Activated T-cell treated with anti-CD3 and anti-CD28 coated beads for 1 hour (primary cell): ENCODE measurements around the gene WWOX.
"Not testable (repeated sequence)": the region's sequence is repeated elsewhere in the genome, so short reads cannot be mapped to it uniquely, and the experiment has no call there.

ENCODE experiments used
- DNase-seq: peaks from one replicate; pipeline ENCODE4 v3.0.0-alpha.2; 2020; ENCODE audit warnings: low read depth

Gene WWOX

GRCh38 chr16:79021991-79022630 lies 922.7 kb downstream of the WWOX start:
- no peak for DNase-seq

- DNase-seq: no peak
These were observed 926.7 kb downstream of the WWOX start for GRCh38 chr16:79026117-79026516.

- DNase-seq: no peak
These were observed 937.1 kb downstream of the WWOX start for GRCh38 chr16:79036541-79036940.

GRCh38 chr16:79037521-79038373 lies 938.3 kb downstream of the WWOX start:
- DNase-seq: no peak

DNA sequence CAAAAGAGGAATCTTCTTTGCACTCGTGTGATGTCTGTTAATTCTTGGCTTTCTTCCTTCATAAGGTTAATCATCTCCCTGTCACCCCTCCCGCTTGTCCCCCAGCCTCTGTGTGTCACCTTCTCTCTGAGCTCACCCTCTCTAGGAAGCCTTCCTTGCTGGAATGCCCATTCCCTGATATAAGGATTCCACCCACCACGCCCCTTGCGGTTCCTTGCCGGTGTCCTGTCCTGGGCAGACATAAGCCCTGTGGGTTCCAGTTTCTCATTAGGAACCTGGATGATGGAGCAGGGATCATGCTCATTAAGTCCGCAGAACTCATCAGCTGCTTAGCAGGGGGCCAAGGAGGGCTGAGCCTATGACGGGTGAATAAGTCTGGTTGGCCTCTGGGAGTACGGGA lies 941.8 kb downstream of the WWOX start:
- DNase-seq: no peak

- DNase-seq: no peak
These were observed 942.7 kb downstream of the WWOX start for GRCh38 chr16:79042141-79042540.

- DNase-seq: no peak
These were observed 943.4 kb downstream of the WWOX start for GRCh38 chr16:79042886-79043285.

GRCh38 chr16:79045191-79045590 lies 945.7 kb downstream of the WWOX start:
- no peak for DNase-seq

DNA sequence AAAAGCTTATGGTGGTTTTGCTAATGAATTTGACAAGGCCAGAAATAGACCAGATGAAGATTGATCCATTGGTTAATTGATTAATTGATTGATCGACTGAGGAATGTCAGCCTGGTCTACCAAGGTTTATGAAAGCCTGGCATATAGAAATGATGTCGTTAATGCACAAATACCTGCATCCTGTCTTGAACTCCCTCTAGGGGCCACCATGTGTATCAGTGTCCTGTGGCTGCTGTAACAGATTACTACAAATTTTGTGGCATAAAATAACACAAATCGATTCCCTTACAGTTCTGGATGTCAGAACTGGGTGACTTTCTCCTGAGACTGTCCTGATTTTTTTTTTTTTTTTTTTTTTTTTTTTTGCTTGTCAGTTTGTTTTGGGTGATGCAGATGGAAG lies 947.9 kb downstream of the WWOX start:
- DNase-seq: no peak

DNA sequence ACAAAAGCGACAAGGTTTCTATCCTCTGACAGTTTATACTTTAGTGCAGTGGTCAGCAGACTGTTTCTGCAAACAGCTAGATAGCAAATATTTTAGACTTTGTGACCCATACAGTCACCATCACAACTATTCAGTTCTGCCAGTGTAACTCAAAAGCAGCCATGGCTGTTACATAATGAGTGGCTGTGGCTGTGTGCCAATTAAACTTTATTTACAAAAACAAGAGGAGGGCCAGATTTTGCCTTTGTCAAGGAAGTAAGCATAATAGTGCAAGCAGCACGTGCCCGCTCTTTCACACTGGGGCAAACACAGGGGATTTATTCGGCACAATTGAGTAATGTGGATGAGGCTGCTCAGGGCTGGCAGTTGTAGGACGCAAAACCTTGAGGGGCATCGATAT lies 949.6 kb downstream of the WWOX start:
- no peak for DNase-seq

GRCh38 chr16:79050063-79050462 lies 950.6 kb downstream of the WWOX start:
- no peak for DNase-seq

DNA sequence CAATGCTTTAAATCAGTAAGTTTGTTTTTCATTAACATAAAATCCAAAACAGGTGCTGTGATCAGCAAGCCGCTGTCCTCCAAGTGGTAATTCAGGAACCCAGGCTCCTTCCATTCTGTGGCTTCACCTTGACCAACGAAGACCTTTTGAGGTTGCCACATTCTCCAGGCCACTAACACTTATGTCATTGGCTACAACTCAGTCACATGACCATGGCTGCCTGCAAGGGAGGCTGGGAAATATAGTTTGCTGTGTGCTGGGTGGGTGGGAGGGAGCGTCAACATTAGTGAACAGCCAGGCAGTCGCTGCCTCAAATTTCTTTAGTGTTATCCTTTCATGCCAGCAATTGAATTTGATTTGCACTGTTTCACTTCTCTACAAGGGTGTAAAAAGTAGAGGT lies 951.9 kb downstream of the WWOX start:
- DNase-seq: no peak

- not testable (repeated sequence) for DNase-seq
These were observed 952.7 kb downstream of the WWOX start for GRCh38 chr16:79052198-79052597.

GRCh38 chr16:79053577-79053976 lies 954.1 kb downstream of the WWOX start:
- DNase-seq: no peak

DNA sequence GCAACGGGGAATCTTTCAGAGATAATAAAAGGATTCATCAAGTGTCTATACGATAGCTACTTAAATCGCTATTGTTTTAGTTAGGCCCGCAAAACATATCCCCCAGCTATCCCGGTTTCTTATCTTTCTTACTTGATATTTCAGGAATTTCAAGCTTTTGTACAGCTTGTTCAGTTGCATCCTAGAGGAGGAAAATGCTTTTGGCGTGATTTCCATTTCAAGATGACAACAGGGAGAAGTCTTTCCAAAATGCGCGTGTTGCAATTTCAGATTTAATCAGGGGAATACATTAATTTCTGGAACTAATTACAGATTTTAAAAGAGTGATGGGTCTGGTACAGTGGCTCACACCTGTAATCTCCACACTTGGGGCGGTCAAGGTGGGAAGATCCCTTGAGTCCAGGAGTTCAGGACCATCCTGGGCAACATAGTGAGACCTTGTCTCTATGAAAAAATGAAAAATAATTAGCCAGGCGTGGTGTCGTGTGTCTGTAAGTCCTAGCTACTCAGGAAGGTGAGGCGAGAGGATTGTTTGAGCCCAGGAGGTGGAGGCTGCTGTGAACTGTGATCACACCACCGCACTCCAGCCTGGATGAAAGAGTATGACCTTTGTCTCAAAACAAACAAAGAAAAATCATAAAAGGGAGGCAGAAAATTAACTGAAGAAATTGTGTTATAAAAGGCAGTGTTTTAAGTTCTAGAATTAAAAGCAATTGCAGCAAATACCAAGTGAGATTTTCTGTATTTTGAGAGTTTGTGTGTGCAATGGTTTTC lies 954.9 kb downstream of the WWOX start:
- no peak for DNase-seq

DNA sequence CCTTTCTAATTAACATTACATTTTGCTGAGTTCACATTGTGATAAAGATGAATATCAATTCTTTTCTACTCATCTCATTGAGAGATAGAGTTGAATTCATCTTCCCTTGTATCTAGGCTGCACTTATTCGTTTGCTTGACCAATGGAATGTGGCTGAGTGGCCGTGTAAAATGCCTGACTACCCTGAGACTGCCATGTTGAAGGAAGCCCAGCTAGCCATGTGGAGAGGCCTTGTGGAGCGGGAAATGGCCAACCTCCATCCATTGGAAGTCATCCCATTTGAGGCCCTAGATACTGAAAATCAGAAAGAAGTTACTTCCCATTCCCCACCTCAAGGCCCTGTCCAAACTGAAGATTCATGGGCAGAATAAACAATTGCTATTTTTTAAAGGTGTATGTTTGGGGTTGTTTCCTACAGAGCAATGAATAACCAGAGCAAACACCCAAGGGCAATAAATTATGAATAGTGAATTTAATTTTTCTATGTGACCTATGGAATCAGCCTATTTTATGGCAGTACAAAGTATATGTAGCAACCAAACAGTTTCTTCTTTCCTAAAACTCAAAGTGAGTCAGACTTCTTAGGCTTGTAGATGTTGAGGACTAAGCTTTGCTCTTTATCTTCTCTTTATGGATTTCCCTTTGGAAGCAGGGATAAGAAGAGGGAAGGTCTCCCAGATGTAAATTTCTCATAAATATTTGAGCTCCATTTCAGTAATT lies 956.0 kb downstream of the WWOX start:
- no peak for DNase-seq

- no peak for DNase-seq
These were observed 961.7 kb downstream of the WWOX start for GRCh38 chr16:79061181-79061580.

GRCh38 chr16:79062336-79062735 lies 962.9 kb downstream of the WWOX start:
- no peak for DNase-seq

GRCh38 chr16:79062821-79063220 lies 963.4 kb downstream of the WWOX start:
- no peak for DNase-seq

- DNase-seq: no peak
These were observed 965.0 kb downstream of the WWOX start for GRCh38 chr16:79064256-79064972.

DNA sequence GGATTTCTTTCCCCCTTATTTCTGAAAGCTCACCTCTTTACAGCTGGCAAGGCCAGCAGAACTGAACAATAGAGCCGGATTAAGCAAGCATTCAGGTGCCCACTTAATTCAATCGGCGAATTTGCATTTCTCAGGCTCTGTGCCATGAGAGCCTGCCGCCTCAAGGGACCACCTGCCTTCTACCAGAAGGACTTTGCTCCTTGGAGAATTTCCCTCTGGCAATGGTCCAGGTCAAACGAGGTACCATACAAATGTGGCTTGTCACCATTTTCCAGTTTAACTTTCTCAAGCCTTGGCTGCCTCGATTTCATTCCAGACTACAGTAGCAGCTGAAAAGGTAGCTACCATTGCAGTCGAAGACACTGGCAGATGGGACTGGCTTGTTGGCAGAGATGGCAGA lies 967.1 kb downstream of the WWOX start:
- no peak for DNase-seq

DNA sequence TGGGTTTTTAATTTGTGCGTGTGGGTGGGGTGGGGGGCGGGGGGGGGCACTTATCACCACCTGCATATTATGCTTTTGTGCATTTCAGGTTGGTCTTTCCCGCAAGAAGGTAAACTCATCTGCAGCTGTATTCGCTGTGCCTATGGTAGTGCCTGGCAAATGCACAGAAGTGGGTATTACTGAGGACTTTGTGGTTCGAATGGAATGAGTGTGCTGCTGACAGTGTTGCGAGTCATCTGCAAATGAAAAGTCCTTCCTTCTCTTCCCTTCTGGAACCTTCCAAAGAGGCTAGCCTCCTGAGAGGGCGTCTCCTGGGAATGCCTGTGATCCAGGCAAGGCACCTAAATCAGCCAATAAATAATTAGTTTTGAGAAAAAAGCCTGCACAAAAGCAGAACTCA lies 968.1 kb downstream of the WWOX start:
- DNase-seq: no peak
